ENCODE data around the gene SFMBT2. TPM values are rescaled to one million over a fixed set of nuclear protein-coding genes. Genes with fewer than 3 reads are reported as not detected.

SFMBT2 gene
- total and polyA plus RNA-seq, 2 of the 4 experiments (the other 2 are of a cell fraction) = 0.70 to 1.3 TPM

DNA sequence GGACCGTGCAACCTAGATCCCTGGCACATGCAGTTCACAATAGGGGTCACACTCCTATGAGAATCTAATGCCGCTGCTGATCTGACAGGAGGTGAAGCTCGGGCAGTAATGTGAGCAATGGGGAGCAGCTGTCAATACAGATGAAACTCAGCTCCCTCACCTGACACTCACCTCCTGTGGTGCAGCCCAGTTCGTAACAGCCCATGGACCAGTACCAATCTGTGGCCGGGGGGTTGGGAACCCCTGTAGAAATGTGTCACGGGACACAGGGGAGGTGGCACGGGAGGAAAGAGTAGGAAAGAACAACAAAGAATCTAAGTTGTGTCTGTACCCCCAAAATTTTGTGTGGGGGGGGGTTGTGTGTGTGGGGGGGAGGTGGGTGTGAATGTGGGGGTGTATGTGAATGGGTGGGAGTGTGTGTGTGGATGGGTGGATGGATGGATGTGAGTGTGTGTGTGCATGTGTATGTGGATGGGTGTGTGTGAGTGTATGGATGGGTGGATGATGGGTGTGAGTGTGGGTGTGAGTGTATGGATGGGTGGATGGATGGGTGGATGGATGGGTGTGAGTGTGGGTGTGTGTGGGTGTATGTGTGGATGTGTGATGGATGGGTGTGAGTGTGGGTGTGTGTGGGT lies 33.1 kb downstream of the SFMBT2 start:
- Histone ChIP-seq H4K91ac (ENCODE audit: insufficient read depth, low read depth, low read length) (no peak overlapping the region), H3K4me2 (ENCODE audit: low read depth, low read length) (no peak overlapping the region), H2AK5ac (ENCODE audit: low read depth, low read length) (no peak overlapping the region), H3K79me1 (ENCODE audit: low read depth in 1 of 2, low read length in 2 of 2) (no peaks in the 10 kb centered on the region), H3K9me3 (ENCODE audit: control insufficient read depth, insufficient read depth, low read length) (peaks cover 3% of the 10 kb centered on the region; the same call in 1 of the 2 replicates), H2AK9ac (replicated peaks; ENCODE audit: low read depth, low read length, poor library complexity) (no peak overlapping the region), H2BK20ac (ENCODE audit: low read depth, low read length) (no peak overlapping the region), H3K4me1 (ENCODE audit: control insufficient read depth, insufficient read depth, low read length) (peaks cover 2% of the 10 kb centered on the region; the same call in 1 of the 2 replicates), H2AFZ (replicated peaks; ENCODE audit: low read length, poor library complexity) (no peak overlapping the region), H3K9me1 (ENCODE audit: insufficient read depth, low read length) (peaks cover 2% of the 10 kb centered on the region; the same call in 1 of the 2 replicates), H3K36me3 (ENCODE audit: control insufficient read depth, insufficient read depth, low read length) (no peaks in the 10 kb centered on the region), H2BK120ac (ENCODE audit: low read depth, low read length) (no peak overlapping the region), H3K9ac (ENCODE audit: low read depth, low read length) (no peak overlapping the region), H3K14ac (replicated peaks; ENCODE audit: low read depth, low read length) (no peak overlapping the region), H3K18ac (ENCODE audit: low read depth, low read length) (no peak overlapping the region), H3K56ac (ENCODE audit: extremely low read depth, insufficient read depth, low read length) (no peak overlapping the region), H4K20me1 (ENCODE audit: insufficient read depth, low read length) (no peaks in the 10 kb centered on the region), H4K8ac (ENCODE audit: low read depth in 2 of 2, low read length in 2 of 2) (no peak overlapping the region), H3K4me3 (ENCODE audit: insufficient read depth, low read depth, low read length) (no peak overlapping the region), H3K23ac (ENCODE audit: low read depth, low read length) (no peak overlapping the region), H3K27ac (ENCODE audit: insufficient read depth, low read length) (no peak overlapping the region), H3K27me3 (ENCODE audit: control insufficient read depth, insufficient read depth, low read length) (no peaks in the 10 kb centered on the region), H4K5ac (ENCODE audit: low read depth, low read length) (no peak overlapping the region), H3K4ac (ENCODE audit: low read depth, low read length) (no peak overlapping the region), H2BK5ac (ENCODE audit: low read depth, low read length, poor library complexity, severe bottlenecking) (peak overlapping the region; percentile 62), H2BK15ac (ENCODE audit: low read depth, low read length) (no peak overlapping the region)
- in situ Hi-C loops (cut with MboI; ENCODE audit: low sequenced_read_pairs) (no loop called here), intact Hi-C loops (cut with micrococcal nuclease) (no loop called here), dilution Hi-C loops (cut with HindIII; ENCODE audit: low sequenced_read_pairs, unreplicated experiment) (no loop called here)
- DNase-seq = no peak
- CTCF ChIA-PET = no interaction called here
- BruUV-seq (replicated peaks) = no TSS peak
- WGBS, 2 experiments (ENCODE audit: extremely low coverage in 2 of 2, insufficient read length in 1 of 2) = no CpG with 5 or more reads among the region's 7 CpGs
- POLR2A ChIA-PET (ENCODE audit: unreplicated experiment) = no interaction called here
- ATAC-seq (ENCODE audit: low read depth) = no peak
- TF ChIP-seq, protein P1, sequence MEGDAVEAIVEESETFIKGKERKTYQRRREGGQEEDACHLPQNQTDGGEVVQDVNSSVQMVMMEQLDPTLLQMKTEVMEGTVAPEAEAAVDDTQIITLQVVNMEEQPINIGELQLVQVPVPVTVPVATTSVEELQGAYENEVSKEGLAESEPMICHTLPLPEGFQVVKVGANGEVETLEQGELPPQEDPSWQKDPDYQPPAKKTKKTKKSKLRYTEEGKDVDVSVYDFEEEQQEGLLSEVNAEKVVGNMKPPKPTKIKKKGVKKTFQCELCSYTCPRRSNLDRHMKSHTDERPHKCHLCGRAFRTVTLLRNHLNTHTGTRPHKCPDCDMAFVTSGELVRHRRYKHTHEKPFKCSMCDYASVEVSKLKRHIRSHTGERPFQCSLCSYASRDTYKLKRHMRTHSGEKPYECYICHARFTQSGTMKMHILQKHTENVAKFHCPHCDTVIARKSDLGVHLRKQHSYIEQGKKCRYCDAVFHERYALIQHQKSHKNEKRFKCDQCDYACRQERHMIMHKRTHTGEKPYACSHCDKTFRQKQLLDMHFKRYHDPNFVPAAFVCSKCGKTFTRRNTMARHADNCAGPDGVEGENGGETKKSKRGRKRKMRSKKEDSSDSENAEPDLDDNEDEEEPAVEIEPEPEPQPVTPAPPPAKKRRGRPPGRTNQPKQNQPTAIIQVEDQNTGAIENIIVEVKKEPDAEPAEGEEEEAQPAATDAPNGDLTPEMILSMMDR (conservative IDR thresholded peaks at IDR 0.05; ENCODE audit: low read depth, low read length) = no peak
- TF ChIP-seq BHLHE40 (IDR thresholded peaks at IDR 0.05; ENCODE audit: low read depth, low read length) (no peak), FOS (IDR thresholded peaks at IDR 0.05; ENCODE audit: low read depth, low read length) (no peak), MAZ (IDR thresholded peaks at IDR 0.05; ENCODE audit: borderline replicate concordance, low read depth, low read length) (no peak), POLR2A (IDR thresholded peaks at IDR 0.05; ENCODE audit: low read depth, low read length) (no peak), SMC3 (IDR thresholded peaks at IDR 0.05; ENCODE audit: low read depth, low read length) (no peak), MAFK (IDR thresholded peaks at IDR 0.05; ENCODE audit: low read depth, low read length) (no peak), RCOR1 (IDR thresholded peaks at IDR 0.05; ENCODE audit: insufficient replicate concordance, low read length) (no peak), MXI1 (IDR thresholded peaks at IDR 0.05; ENCODE audit: borderline replicate concordance, low read depth, low read length) (no peak), CEBPB (IDR thresholded peaks at IDR 0.05; ENCODE audit: low read depth, low read length) (no peak), CHD1 (IDR thresholded peaks at IDR 0.05; ENCODE audit: low read depth, low read length) (no peak), NFE2L2 (IDR thresholded peaks at IDR 0.05; ENCODE audit: low read depth, low read length) (no peak), RAD21 (IDR thresholded peaks at IDR 0.05; ENCODE audit: low read length) (no peak), RFX5 (IDR thresholded peaks at IDR 0.05; ENCODE audit: low read depth, low read length) (no peak)
- TF ChIP-seq, protein P2, sequence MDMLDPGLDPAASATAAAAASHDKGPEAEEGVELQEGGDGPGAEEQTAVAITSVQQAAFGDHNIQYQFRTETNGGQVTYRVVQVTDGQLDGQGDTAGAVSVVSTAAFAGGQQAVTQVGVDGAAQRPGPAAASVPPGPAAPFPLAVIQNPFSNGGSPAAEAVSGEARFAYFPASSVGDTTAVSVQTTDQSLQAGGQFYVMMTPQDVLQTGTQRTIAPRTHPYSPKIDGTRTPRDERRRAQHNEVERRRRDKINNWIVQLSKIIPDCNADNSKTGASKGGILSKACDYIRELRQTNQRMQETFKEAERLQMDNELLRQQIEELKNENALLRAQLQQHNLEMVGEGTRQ (IDR thresholded peaks at IDR 0.05; ENCODE audit: low read depth, low read length) = no peak
- TF ChIP-seq, protein P3, sequence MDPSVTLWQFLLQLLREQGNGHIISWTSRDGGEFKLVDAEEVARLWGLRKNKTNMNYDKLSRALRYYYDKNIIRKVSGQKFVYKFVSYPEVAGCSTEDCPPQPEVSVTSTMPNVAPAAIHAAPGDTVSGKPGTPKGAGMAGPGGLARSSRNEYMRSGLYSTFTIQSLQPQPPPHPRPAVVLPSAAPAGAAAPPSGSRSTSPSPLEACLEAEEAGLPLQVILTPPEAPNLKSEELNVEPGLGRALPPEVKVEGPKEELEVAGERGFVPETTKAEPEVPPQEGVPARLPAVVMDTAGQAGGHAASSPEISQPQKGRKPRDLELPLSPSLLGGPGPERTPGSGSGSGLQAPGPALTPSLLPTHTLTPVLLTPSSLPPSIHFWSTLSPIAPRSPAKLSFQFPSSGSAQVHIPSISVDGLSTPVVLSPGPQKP (IDR thresholded peaks at IDR 0.05; ENCODE audit: borderline replicate concordance, low read depth, low read length) = no peak

All from IMR-90 (cell line).